ENCODE data around the gene STK32B.

DNA sequence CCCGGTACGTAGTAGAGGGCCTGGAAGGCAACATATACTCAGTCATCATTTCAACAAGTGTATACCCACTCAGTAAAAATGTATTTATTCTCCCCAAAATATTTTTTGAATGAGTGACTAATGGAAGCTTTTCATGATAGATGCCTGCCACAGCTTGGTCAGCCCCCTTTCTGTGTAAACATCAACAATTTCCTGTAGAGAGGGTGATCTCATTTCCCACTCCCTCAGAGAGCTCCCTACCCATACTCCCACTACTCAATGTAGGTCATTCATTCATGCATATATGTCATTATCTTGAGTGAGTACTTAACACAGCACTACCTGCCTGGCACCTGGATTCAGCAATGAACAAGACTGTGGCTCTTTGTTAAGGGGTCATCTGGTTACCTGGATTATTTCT is 81.9 kb downstream of the STK32B start:
- no peak for TF ChIP-seq CTCF (conservative IDR thresholded peaks at IDR 0.05; ENCODE audit: low read length)
- TF ChIP-seq EZH2phosphoT487 (IDR thresholded peaks at IDR 0.05; ENCODE audit: borderline replicate concordance, low read depth, low read length), result no peak
